ENCODE results near the gene USP34.

The USP34 gene, protein sequence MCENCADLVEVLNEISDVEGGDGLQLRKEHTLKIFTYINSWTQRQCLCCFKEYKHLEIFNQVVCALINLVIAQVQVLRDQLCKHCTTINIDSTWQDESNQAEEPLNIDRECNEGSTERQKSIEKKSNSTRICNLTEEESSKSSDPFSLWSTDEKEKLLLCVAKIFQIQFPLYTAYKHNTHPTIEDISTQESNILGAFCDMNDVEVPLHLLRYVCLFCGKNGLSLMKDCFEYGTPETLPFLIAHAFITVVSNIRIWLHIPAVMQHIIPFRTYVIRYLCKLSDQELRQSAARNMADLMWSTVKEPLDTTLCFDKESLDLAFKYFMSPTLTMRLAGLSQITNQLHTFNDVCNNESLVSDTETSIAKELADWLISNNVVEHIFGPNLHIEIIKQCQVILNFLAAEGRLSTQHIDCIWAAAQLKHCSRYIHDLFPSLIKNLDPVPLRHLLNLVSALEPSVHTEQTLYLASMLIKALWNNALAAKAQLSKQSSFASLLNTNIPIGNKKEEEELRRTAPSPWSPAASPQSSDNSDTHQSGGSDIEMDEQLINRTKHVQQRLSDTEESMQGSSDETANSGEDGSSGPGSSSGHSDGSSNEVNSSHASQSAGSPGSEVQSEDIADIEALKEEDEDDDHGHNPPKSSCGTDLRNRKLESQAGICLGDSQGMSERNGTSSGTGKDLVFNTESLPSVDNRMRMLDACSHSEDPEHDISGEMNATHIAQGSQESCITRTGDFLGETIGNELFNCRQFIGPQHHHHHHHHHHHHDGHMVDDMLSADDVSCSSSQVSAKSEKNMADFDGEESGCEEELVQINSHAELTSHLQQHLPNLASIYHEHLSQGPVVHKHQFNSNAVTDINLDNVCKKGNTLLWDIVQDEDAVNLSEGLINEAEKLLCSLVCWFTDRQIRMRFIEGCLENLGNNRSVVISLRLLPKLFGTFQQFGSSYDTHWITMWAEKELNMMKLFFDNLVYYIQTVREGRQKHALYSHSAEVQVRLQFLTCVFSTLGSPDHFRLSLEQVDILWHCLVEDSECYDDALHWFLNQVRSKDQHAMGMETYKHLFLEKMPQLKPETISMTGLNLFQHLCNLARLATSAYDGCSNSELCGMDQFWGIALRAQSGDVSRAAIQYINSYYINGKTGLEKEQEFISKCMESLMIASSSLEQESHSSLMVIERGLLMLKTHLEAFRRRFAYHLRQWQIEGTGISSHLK (N-terminal part only)

DNA sequence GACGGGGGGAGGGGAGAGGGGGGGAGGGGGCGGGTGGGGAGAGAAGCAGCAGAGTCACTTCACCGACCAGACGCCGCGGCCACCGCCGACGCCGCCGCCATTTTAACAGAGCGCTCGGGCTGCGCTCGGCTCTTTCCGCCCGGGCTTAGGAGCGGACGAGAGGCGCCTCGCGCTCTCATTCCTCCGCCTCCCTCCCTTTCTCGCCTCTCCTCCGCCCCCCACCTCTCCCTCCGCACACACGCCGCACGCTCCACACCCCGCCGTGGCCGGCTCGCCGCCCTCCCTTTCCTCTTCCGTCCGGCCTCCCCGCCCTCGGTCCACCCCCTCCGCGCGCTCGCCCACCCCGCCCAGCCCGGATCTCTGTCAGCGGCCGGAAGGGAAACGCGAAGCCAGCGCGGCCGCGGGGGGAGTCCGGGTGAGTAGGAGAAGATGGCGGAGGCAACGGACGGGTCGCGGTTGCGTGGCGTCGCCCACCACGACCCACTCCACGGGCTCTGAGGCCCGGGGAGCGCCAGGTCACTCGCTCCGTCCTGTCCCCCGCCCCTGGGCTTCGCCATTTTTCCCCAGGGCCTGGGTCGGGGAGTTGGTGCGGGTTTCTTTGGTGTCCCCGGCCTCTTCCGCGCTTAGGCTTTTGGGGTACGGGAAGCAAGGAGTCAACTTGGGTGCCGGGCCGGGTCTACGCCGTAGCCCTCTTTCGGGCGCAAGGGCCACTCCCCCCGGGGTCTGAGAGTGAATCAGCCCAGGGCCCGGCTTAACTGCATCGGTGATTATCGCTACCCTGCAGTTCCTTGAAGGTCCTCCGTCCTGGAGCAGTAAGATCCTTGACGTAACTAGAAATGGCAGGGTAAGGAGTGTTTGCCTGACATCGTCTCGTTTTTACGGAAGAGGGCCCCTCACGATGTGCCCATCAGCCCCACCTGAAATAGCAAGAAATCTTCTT lies at the start of gene USP34:
TSS of gene USP34 (minus strand) at position 123 of the 940 bp plus-strand sequence. CDS start 395 bp downstream, outside the sequence.
- peak; percentile 99 for DNase-seq (ENCODE audit: low read depth)
- TF ChIP-seq, protein P1, sequence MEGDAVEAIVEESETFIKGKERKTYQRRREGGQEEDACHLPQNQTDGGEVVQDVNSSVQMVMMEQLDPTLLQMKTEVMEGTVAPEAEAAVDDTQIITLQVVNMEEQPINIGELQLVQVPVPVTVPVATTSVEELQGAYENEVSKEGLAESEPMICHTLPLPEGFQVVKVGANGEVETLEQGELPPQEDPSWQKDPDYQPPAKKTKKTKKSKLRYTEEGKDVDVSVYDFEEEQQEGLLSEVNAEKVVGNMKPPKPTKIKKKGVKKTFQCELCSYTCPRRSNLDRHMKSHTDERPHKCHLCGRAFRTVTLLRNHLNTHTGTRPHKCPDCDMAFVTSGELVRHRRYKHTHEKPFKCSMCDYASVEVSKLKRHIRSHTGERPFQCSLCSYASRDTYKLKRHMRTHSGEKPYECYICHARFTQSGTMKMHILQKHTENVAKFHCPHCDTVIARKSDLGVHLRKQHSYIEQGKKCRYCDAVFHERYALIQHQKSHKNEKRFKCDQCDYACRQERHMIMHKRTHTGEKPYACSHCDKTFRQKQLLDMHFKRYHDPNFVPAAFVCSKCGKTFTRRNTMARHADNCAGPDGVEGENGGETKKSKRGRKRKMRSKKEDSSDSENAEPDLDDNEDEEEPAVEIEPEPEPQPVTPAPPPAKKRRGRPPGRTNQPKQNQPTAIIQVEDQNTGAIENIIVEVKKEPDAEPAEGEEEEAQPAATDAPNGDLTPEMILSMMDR (IDR thresholded peaks at IDR 0.05; ENCODE audit: insufficient read depth, low read depth, low read length, missing control alignments) = peak; percentile 3
- H3K4me3 ChIP-seq (ENCODE audit: low read depth, low read length) = peak within 1 kb of the TSS; percentile 78

DNA sequence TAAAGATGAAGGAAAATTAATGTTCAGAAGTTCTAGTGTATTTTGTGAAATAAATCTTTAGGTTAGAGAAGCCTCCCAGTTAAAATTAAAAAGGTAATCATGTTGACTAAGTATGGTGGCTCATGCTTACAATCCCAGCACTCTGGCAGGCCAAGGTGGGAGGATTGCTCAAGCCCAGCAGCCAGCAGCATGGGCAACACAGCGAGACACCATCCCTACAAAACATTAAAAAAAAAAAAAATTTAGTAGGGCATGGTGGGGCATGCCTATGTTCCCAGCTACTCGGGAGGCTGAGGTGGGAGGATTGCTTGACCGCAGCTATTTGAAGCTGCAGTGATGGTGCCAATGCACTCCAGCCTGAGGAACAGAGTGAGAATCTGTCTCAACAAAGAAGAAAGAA lies 49.4 kb upstream of the USP34 start:
- TF ChIP-seq, protein P1 (IDR thresholded peaks at IDR 0.05; ENCODE audit: insufficient read depth, low read depth, low read length, missing control alignments) = no peak
- no peak overlapping the region for H3K4me3 ChIP-seq (ENCODE audit: low read depth, low read length)
- DNase-seq (ENCODE audit: low read depth) = no peak

DNA sequence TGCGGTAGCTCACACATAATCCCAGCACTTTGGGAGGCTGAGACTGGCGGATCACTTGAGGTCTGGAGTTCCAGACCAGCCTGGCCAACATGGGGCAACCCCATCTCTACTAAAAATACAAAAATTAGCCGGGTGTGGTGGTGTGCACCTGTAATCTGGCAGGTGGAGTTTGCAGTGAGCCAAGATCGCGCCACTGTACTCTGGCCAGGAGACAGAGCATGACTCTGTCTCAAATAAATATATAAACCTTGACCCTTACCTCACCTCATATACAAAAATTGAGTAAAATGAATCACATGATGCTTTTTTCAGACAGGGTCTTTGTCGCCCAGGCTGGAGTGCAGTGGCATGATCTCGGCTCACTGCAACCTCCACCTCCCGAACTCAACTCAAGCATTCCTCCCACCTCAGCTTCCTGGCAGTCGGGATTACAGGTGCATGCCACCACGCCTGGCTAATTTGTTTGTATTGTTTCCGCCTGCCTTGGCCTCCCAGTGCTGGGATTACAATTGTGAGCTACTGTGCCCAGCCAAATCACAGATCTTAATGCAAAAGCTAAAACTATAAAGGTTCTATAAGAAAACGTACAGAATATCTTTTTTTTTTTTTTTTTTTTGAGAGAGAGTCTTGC lies 42.0 kb upstream of the USP34 start:
- TF ChIP-seq, protein P1 (IDR thresholded peaks at IDR 0.05; ENCODE audit: insufficient read depth, low read depth, low read length, missing control alignments) = no peak
- H3K4me3 ChIP-seq (ENCODE audit: low read depth, low read length) = no peak overlapping the region
- no peak for DNase-seq (ENCODE audit: low read depth)

DNA sequence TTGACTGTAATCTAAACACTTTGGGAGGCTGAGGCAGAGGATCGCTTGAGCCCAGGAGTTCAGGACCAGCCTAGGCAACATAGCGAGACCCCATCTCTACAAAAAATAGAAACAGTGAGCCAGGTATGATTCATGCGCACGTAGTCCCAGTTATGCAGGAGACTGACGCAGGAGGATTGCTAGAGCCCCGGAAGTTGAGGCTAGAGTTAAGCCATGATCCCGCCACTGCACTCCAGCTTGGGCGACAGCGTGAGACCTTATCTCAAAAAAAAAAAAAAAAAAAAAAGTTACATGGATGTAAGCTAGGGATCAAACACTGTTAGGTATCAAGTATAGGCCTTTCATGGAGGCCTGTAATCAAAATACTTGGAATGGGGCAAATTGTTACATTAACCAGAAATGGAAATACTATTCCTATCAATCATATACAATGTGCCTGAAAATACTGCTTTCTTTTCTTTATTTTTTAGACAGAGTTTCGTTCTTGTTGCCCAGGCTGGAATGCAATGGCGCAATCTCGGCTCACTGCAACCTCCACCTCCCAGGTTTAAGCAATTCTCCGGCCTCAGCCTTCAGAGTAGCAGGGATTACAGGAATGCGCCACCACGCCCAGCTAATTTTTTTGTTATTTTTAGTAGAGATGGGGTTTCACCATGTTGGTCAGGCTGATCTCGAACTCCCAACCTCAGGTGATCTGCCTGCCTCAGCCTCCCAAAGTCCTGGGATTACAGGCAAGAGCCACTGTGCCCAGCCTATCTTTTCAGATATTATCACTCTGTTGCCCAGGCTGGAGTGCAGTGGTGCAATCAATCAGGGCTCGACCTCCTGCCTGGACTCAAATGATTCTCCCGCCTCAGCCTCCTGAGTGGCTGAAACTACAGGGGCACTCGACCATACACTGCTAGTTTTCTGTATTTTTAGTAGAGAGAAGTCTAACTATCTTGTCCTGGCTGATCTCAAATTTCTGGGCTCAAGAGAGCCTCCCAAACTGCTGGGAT lies 40.1 kb upstream of the USP34 start:
- TF ChIP-seq, protein P1 (IDR thresholded peaks at IDR 0.05; ENCODE audit: insufficient read depth, low read depth, low read length, missing control alignments) = no peak
- no peak for DNase-seq (ENCODE audit: low read depth)
- H3K4me3 ChIP-seq (ENCODE audit: low read depth, low read length) = no peak overlapping the region

GRCh38 chr2:61504949-61505348 lies 34.1 kb upstream of the USP34 start:
- TF ChIP-seq, protein P1 (IDR thresholded peaks at IDR 0.05; ENCODE audit: insufficient read depth, low read depth, low read length, missing control alignments) = no peak
- DNase-seq (ENCODE audit: low read depth) = no peak
- H3K4me3 ChIP-seq (ENCODE audit: low read depth, low read length) = no peak overlapping the region
